ENCODE measurements around the gene SMARCAL1. TPM values are rescaled to one million over a fixed set of nuclear protein-coding genes. Genes with fewer than 3 reads are reported as not detected.
A peak's percentile ranks its signal among the peaks of the same experiment; 100 is the strongest.

The SMARCAL1 gene
- total RNA-seq, 2 experiments from 2014 or later, result 26.8 to 29.9 TPM

- ATAC-seq (no peak), DNase-seq (no peak)
- Mint-ChIP-seq H3K9me3 (ENCODE audit: insufficient read depth) (no peaks in the 10 kb centered on the region), H3K27ac (peak overlapping the region; percentile 95), H3K36me3 (ENCODE audit: low read depth) (peaks cover 73% of the 10 kb centered on the region), H3K4me1 (ENCODE audit: low read depth) (peaks cover 56% of the 10 kb centered on the region), H3K4me3 (peak overlapping the region; percentile 96), H3K27me3 (ENCODE audit: low read depth) (no peaks in the 10 kb centered on the region)
- POLR2A ChIA-PET, result no interaction called here
- CTCF ChIA-PET, result no interaction called here
Observed at GRCh38 chr2:216500572-216500971, 88.3 kb downstream of the SMARCAL1 start.

- Mint-ChIP-seq H3K9me3 (ENCODE audit: insufficient read depth) (no peaks in the 10 kb centered on the region), H3K4me3 (no peak overlapping the region), H3K27ac (no peak overlapping the region), H3K36me3 (ENCODE audit: low read depth) (peaks cover 79% of the 10 kb centered on the region), H3K4me1 (ENCODE audit: low read depth) (peaks cover 47% of the 10 kb centered on the region), H3K27me3 (ENCODE audit: low read depth) (no peaks in the 10 kb centered on the region)
- ATAC-seq, result no peak
- DNase-seq, result no peak
- ChIA-PET CTCF (no interaction called here), POLR2A (no interaction called here)
Observed at GRCh38 chr2:216501854-216502253, 89.6 kb downstream of the SMARCAL1 start.

- Mint-ChIP-seq H3K36me3 (ENCODE audit: low read depth) (peaks cover 78% of the 10 kb centered on the region), H3K27me3 (ENCODE audit: low read depth) (no peaks in the 10 kb centered on the region), H3K4me3 (no peak overlapping the region), H3K9me3 (ENCODE audit: insufficient read depth) (no peaks in the 10 kb centered on the region), H3K27ac (peak overlapping the region; percentile 2), H3K4me1 (ENCODE audit: low read depth) (peaks cover 41% of the 10 kb centered on the region)
- DNase-seq, result no peak
- POLR2A ChIA-PET, result no interaction called here
- CTCF ChIA-PET, result no interaction called here
- no peak for ATAC-seq
Observed at GRCh38 chr2:216502381-216503158, 90.3 kb downstream of the SMARCAL1 start.

- Mint-ChIP-seq H3K9me3 (ENCODE audit: insufficient read depth) (no peaks in the 10 kb centered on the region), H3K4me1 (ENCODE audit: low read depth) (peaks cover 37% of the 10 kb centered on the region), H3K36me3 (ENCODE audit: low read depth) (peaks cover 76% of the 10 kb centered on the region), H3K27me3 (ENCODE audit: low read depth) (no peaks in the 10 kb centered on the region), H3K4me3 (no peak overlapping the region), H3K27ac (peak overlapping the region; percentile 26)
- POLR2A ChIA-PET, result interaction anchor here (0.6 kb wide), 1 partner anchor 1226 kb away, joined by 3 read pairs; no protein-coding TSS in a partner anchor
- CTCF ChIA-PET, result no interaction called here
- DNase-seq (no peak), ATAC-seq (no peak)
Observed at GRCh38 chr2:216503159-216503629, 90.9 kb downstream of the SMARCAL1 start.

GRCh38 chr2:216503697-216504375 is 91.6 kb downstream of the SMARCAL1 start:
- H3K27me3 Mint-ChIP-seq (ENCODE audit: low read depth), result no peaks in the 10 kb centered on the region
- no peak for DNase-seq
- CTCF ChIA-PET, result interaction anchor here (1.1 to 1.3 kb wide), 2 partner anchors 16 to 178 kb away, joined by 3 to 5 read pairs; no protein-coding TSS in a partner anchor
- H3K4me3 Mint-ChIP-seq, result no peak overlapping the region
- no peak for ATAC-seq
- H3K9me3 Mint-ChIP-seq (ENCODE audit: insufficient read depth), result no peaks in the 10 kb centered on the region
- peaks cover 37% of the 10 kb centered on the region for H3K4me1 Mint-ChIP-seq (ENCODE audit: low read depth)
- POLR2A ChIA-PET, result interaction anchor here (0.6 kb wide), 1 partner anchor 1225 kb away, joined by 3 read pairs; no protein-coding TSS in a partner anchor
- peak overlapping the region; percentile 26 for H3K27ac Mint-ChIP-seq
- H3K36me3 Mint-ChIP-seq (ENCODE audit: low read depth), result peaks cover 73% of the 10 kb centered on the region

- H3K4me3 Mint-ChIP-seq, result no peak overlapping the region
Observed at GRCh38 chr2:216504376-216504762, 92.1 kb downstream of the SMARCAL1 start.

GRCh38 chr2:216505133-216506106 is 93.1 kb downstream of the SMARCAL1 start:
- Mint-ChIP-seq H3K4me1 (ENCODE audit: low read depth) (peaks cover 27% of the 10 kb centered on the region), H3K27me3 (ENCODE audit: low read depth) (no peaks in the 10 kb centered on the region), H3K27ac (peak overlapping the region; percentile 60), H3K9me3 (ENCODE audit: insufficient read depth) (no peaks in the 10 kb centered on the region), H3K4me3 (no peak overlapping the region), H3K36me3 (ENCODE audit: low read depth) (peaks cover 62% of the 10 kb centered on the region)
- POLR2A ChIA-PET, result no interaction called here
- no peak for ATAC-seq
- DNase-seq, result no peak
- CTCF ChIA-PET, result interaction anchor here (1.1 to 5.6 kb wide), 3 partner anchors 12 to 176 kb away, joined by 3 to 31 read pairs (median 5); no protein-coding TSS in a partner anchor

More at GRCh38 chr2:216504376-216504762, 92.1 kb downstream of the SMARCAL1 start:
- no peak for ATAC-seq
- H3K9me3 Mint-ChIP-seq (ENCODE audit: insufficient read depth), result no peaks in the 10 kb centered on the region
- no peaks in the 10 kb centered on the region for H3K27me3 Mint-ChIP-seq (ENCODE audit: low read depth)
- peaks cover 71% of the 10 kb centered on the region for H3K36me3 Mint-ChIP-seq (ENCODE audit: low read depth)
- POLR2A ChIA-PET, result no interaction called here
- H3K4me1 Mint-ChIP-seq (ENCODE audit: low read depth), result peaks cover 37% of the 10 kb centered on the region
- DNase-seq, result no peak
- CTCF ChIA-PET, result interaction anchor here (1.1 to 1.3 kb wide), 2 partner anchors 15 to 177 kb away, joined by 3 to 5 read pairs; no protein-coding TSS in a partner anchor
- H3K27ac Mint-ChIP-seq, result peak overlapping the region; percentile 22

GRCh38 chr2:216507220-216508160 is 95.2 kb downstream of the SMARCAL1 start:
- H3K36me3 Mint-ChIP-seq (ENCODE audit: low read depth), result peaks cover 44% of the 10 kb centered on the region
- H3K4me3 Mint-ChIP-seq, result no peak overlapping the region
- no peak for DNase-seq
- ATAC-seq, result no peak
- H3K9me3 Mint-ChIP-seq (ENCODE audit: insufficient read depth), result no peaks in the 10 kb centered on the region
- no peak overlapping the region for H3K27ac Mint-ChIP-seq
- H3K4me1 Mint-ChIP-seq (ENCODE audit: low read depth), result peaks cover 11% of the 10 kb centered on the region
- H3K27me3 Mint-ChIP-seq (ENCODE audit: low read depth), result no peaks in the 10 kb centered on the region
- ChIA-PET POLR2A (interaction anchor here (2.2 kb wide), 1 partner anchor 9 kb away, joined by 14 read pairs; the partner anchor contains the start of gene RPL37A), CTCF (interaction anchor here (1.2 to 5.6 kb wide), 3 partner anchors 10 to 160 kb away, joined by 3 to 31 read pairs (median 4); no protein-coding TSS in a partner anchor)

- peaks cover 37% of the 10 kb centered on the region for H3K36me3 Mint-ChIP-seq (ENCODE audit: low read depth)
- H3K4me1 Mint-ChIP-seq (ENCODE audit: low read depth), result peaks cover 3% of the 10 kb centered on the region
- no peak overlapping the region for H3K27ac Mint-ChIP-seq
- H3K27me3 Mint-ChIP-seq (ENCODE audit: low read depth), result no peaks in the 10 kb centered on the region
- DNase-seq, result no peak
- no peak overlapping the region for H3K4me3 Mint-ChIP-seq
- ChIA-PET POLR2A (interaction anchor here (1.1 to 2.2 kb wide), 2 partner anchors 9 to 10 kb away, joined by 3 to 14 read pairs; partner anchors contain the start of gene RPL37A), CTCF (interaction anchor here (1.4 to 5.6 kb wide), 2 partner anchors 10 to 158 kb away, joined by 4 to 31 read pairs; no protein-coding TSS in a partner anchor)
- no peak for ATAC-seq
- H3K9me3 Mint-ChIP-seq (ENCODE audit: insufficient read depth), result no peaks in the 10 kb centered on the region
Observed at GRCh38 chr2:216508229-216508628, 95.9 kb downstream of the SMARCAL1 start.

- Mint-ChIP-seq H3K27ac (no peak overlapping the region), H3K36me3 (ENCODE audit: low read depth) (peaks cover 5% of the 10 kb centered on the region), H3K9me3 (ENCODE audit: insufficient read depth) (no peaks in the 10 kb centered on the region), H3K4me3 (no peak overlapping the region), H3K4me1 (ENCODE audit: low read depth) (peaks cover 5% of the 10 kb centered on the region), H3K27me3 (ENCODE audit: low read depth) (no peaks in the 10 kb centered on the region)
- ATAC-seq (peak; percentile 44), DNase-seq (no peak)
- ChIA-PET CTCF (interaction anchor here (0.7 to 12.1 kb wide), 15 partner anchors 8 to 407 kb away, joined by 3 to 336 read pairs (median 4); no protein-coding TSS in a partner anchor), POLR2A (interaction anchor here (1.6 kb wide), 1 partner anchor 8 kb away, joined by 3 read pairs; no protein-coding TSS in a partner anchor)
Observed at GRCh38 chr2:216516730-216517350, 104.6 kb downstream of the SMARCAL1 start.
